COLO829 (cell line): ENCODE measurements around the gene STK16.
A peak's percentile ranks its signal among the peaks of the same experiment; 100 is the strongest.
"Not testable (repeated sequence)": the region's sequence is repeated elsewhere in the genome, so short reads cannot be mapped to it uniquely, and the experiment has no call there.

Experiments
- DNase-seq: peaks from one replicate; pipeline ENCODE4 v3.0.0; 2012; ENCODE audit warnings: low spot score

STK16 gene, protein sequence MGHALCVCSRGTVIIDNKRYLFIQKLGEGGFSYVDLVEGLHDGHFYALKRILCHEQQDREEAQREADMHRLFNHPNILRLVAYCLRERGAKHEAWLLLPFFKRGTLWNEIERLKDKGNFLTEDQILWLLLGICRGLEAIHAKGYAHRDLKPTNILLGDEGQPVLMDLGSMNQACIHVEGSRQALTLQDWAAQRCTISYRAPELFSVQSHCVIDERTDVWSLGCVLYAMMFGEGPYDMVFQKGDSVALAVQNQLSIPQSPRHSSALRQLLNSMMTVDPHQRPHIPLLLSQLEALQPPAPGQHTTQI

DNA sequence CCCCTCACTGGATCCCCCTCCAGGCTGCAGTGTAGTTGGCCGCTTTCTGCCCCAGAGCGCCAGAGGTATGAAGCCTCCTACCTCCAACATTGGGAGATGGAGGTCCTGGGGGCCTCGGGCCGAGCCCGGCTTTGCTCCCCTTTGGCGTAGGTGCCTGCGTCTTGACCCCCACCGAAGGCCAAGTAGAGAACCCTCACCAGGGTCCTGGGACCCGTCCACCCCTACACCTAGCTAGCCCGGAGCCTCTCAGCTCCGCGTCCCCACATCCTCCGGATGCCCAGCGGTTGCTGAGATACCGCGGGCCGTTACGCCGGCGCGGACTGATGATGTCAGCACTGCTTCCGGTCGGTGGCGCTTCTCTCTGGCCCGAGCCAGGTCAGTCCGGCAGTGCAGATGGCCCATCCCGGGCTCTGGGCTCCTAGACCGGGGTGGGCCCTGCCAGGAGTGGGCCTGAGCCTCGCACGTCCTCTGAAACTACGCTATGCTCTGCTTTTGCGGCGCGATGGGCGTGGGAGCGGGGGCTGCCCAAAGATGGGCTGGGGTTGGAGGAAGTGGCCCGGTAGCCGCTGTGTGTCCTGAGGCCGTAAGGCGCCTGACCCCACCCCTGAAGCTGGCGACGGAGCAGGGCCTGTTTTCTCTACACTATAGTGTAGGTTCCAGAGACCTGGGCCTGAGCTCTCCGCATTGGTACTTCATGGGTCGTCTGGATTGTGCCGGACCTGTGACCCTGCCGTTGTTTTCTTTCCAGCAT, at the start of gene STK16, which contains the start of gene GLB1L:
STK16 (plus strand) TSS at position 332 of the 751 bp plus-strand sequence. CDS start 521 bp downstream, outside the sequence.
GLB1L (minus strand) TSS at position 297 of the 751 bp plus-strand sequence. CDS start 1,871 bp downstream, outside the sequence.
- peak; percentile 94 for DNase-seq

DNA sequence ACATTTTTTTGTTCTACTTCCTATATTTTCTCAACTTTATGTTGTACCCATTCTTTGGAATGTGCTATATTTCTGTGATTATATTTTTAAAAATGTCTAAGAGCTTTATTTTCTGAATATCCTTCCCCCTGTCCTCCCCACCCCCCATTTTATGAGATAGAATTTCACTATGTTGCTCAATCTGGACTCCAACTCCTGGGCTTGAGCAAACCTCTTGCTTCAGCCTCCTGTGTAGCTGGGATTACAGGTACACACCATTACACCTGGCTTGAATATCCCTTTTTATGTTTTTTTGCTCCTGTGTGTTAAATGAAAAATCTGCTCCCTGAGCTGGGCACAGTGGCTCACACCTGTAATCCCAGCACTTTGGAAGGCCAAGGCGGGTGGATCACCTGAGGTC, 47.9 kb upstream of the STK16 start:
- DNase-seq, result no peak

DNA sequence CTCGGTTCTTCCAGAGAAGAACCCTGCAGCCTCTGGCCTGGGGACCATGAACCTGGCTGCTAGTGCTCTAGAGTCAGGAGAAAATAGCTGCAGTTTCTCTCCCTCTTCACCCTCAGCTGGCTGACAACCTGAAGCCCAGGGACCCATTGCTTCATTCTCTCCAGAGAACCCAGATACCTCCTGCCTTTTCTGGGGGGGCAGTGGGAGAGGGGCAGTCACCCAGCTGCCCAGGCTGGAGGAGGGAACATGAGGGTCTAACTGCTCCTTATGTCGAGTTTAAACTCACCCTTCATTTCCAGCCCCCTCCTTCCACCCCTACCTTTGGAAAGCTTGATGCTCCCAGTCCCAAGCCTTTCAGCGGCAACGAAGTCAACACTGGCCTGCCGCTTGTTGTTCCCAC, 46.3 kb upstream of the STK16 start:
- DNase-seq, result no peak

DNA sequence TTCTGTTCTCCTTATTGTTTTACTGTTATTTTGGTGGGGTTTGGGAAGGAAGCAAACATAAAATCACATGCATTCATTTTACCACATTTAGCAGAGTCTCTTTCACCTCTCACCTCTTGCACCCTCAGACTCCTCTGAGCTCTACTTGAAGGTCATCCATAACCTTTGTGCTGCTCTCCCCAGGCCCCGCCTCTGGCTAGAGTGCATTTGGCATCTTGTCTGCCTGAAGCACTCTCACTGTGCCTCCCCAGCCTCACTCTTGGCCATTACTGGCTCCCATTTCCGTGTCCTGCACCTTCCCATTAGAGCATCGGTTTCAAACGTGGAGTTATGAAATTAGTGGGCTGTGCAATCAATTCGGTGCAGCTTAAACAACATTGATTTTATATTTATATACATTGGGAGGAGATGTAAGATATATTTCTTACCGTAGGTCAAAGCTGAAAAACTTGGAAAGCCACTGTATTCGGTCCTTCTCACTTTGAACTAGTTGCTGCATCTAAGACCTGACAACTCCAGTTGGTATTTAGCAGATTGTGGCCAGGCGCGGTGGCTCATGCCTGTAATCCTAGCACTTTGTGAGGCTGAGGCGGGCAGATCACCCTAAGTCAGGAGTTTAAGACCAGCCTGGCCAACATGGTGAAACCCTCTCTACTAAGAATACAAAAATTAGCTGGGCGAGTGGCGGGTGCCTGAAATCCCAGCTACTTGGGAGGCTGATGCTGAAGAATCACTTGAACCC, 45.6 kb upstream of the STK16 start:
- no peak for DNase-seq

DNA sequence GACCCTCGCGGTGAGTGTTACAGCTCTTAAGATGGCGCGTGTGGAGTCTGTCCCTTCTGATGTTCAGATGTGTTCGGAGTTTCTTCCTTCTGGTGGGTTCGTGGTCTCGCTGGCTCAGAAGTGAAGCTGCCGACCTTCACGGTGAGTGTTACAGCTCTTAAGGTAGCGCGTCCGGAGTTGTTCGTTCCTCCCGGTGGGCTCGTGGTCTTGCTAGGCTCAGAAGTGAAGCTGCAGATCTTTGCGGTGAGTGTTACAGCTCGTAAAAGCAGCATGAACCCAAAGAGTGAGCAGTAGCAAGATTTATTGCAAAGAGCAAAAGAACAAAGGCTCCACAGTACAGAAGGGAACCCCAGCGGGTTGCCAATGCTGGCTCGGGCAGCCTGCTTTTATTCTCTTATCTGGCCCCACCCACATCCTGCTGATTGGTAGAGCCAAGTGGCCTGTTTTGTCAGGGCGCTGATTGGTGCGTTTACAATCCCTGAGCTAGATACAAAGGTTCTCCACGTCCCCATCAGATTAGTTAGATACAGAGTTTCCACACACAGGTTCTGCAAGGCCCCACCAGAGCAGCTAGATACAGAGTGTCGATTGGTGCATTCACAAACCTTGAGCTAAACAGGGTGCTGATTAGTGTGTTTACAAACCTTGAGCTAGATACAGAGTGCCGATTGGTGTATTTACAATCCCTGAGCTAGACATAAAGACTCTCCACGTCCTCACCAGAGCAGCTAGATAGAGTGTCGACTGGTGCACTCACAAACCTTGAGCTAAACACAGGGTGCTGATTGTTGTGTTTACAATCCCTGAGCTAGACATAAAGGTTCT, 44.6 kb upstream of the STK16 start:
- DNase-seq, result not testable (repeated sequence)

DNA sequence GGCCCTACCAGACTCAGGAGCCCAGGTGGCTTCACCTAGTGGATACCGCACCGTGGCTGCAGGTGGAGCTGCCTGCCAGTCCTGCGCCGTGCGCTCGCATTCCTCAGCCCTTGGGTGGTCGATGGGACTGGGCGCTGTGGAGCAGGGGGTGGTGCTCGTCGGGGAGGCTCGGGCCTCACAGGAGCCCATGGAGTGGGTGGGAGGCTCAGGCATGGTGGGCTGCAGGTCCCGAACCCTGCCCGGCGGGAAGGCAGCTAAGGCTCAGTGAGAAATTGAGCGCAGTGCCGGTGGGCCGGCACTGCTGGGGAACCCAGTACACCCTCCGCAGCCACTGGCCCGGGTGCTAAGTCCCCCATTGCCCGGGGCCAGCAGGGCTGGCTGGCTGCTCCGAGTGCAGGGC, 43.9 kb upstream of the STK16 start:
- DNase-seq, result not testable (repeated sequence)

GRCh38 chr2:219204425-219205164, 40.7 kb upstream of the STK16 start:
- DNase-seq, result no peak

DNA sequence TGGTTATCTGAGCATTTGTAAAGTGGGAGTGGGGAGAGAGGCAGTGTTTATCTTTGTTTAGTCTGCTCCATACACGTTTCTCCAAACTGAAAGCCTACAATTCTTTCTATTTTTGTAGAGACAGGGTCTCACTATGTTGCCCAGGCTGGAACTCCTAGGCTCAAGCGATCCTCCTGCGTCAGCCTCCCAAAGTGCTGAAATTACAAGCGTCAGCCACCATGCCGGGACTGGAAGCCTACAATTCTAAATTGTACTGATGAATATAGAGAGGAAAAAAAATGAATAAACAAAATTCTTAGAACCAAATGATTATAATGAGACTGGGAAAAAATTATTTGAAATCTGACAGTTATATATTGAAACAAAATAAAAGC, 40.1 kb upstream of the STK16 start:
- DNase-seq, result no peak

DNA sequence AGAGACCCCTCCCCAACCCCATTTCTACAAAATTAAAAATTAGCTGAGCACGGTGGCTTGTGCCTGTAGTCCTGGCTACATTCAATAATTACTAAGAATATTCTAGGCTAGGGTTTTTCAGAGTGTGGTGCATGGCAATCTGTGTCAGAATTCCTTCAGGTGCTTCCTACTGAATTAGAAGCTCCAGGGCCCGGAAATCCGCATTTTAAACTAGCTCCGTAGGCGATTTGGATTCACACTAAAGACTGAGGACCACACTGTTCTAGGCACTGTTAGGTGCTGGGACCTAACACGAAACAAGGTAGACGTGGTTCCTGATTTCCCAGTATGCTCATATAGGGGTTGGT, 39.3 kb upstream of the STK16 start:
- no peak for DNase-seq

- DNase-seq, result peak; percentile 97
Measured at GRCh38 chr2:219206328-219207133, 38.7 kb upstream of the STK16 start, which contains the start of gene ZFAND2B. TSS of gene ZFAND2B (plus strand) at chr2:219206782. CDS start at chr2:219206988, 206 bp downstream.

DNA sequence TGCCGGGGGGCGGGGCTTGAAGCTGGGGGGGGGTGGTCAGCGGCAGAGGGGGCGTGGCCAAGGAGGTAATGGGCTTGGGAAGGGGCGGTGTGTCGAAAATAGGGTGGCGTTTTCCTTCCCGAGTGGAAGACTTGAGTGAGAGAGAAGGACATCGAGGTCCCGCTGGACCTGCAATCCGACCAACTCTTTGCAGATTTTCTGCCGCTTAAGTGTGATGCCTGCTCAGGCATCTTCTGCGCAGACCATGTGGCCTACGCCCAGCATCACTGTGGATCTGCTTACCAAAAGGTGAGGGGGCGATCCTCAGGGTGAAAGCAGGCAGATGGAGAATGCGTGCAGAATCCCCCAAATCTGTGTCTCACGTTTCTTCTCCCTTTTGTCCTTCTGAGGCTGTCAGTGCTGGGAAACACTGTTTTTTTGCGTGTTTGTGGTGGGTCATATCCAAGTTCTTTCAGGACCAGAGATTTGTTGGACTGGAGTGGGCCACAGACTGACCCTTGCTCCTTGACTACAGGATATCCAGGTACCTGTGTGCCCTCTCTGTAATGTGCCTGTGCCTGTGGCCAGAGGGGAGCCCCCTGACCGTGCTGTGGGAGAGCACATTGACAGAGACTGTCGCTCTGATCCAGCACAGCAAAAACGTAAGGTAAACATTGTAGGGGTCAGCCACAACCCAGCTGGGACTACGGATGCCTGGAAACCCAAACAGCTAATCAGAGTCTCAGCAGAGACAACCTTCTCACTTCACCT, 38.0 kb upstream of the STK16 start:
- DNase-seq, result no peak

DNA sequence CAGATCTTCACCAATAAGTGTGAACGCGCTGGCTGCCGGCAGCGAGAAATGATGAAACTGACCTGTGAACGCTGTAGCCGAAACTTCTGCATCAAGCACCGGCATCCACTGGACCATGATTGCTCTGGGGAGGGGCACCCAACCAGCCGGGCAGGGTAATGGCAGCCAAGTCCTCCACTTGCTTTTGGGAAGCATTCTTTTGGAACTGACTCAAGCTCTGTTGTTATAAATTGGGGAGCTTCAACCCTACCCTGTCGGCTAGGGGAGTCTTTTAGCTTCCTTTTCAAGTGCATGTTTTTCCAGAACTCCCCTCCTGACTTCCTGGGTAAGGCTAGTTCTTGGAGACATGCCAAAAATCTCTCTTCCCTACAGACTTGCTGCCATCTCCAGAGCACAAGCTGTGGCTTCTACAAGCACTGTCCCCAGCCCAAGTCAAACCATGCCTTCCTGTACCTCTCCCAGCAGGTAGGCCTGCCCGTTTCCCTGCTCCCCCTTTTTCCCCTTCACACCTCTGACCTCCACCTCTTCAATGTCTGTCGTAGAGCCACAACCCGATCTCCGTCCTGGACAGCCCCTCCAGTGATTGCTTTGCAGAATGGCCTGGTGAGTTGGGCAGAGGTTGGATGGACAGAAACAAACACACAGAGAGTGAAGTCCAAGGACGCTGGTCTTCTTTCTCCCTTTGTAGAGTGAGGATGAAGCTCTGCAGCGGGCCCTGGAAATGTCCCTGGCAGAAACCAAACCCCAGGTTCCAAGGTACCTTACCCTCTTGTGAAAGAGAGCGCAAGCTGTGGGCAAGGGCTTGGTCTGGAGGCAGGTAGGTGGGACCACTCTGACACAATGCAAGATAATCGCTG, 37.2 kb upstream of the STK16 start:
- no peak for DNase-seq

GRCh38 chr2:219209236-219210195, 35.8 kb upstream of the STK16 start:
- no peak for DNase-seq

DNA sequence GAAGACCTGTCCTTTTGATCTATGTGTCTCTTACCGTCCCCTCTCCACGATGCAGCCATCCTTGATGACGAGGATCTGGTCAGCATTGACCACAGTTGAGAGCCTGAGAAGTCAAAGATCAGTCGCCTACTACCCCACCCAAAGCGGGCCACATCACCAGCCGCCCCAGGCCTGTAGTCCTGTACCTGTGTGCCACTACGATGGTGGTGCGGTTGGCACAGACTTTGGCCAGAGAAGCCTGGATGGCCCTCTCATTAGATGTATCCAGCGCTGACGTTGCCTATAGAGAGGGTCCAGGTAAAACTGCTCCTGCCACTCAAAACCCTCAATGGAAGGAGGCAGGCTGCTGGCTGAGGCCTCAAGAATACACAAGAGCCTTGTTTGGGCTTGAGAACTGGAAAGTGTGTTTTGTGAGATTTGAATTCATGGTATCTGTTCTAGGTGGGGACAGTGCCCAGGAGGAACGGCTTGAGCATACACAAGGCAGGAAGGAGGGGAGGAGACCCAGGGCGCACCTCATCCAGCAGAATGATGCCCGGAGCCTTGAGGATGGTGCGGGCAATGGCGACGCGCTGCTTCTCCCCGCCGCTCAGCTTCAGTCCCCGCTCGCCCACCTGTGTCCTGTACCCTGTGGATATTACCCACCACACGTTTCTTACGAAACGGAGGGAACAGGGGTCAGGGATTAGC, 34.9 kb upstream of the STK16 start:
- no peak for DNase-seq

GRCh38 chr2:219210886-219211362, 34.4 kb upstream of the STK16 start:
- no peak for DNase-seq

- DNase-seq, result no peak
Measured at GRCh38 chr2:219213026-219213415, 32.3 kb upstream of the STK16 start.
